ENCODE results near the gene TMEM14A.
"Not testable (repeated sequence)": the region's sequence is repeated elsewhere in the genome, so short reads cannot be mapped to it uniquely, and the experiment has no call there.

Gene TMEM14A

DNA sequence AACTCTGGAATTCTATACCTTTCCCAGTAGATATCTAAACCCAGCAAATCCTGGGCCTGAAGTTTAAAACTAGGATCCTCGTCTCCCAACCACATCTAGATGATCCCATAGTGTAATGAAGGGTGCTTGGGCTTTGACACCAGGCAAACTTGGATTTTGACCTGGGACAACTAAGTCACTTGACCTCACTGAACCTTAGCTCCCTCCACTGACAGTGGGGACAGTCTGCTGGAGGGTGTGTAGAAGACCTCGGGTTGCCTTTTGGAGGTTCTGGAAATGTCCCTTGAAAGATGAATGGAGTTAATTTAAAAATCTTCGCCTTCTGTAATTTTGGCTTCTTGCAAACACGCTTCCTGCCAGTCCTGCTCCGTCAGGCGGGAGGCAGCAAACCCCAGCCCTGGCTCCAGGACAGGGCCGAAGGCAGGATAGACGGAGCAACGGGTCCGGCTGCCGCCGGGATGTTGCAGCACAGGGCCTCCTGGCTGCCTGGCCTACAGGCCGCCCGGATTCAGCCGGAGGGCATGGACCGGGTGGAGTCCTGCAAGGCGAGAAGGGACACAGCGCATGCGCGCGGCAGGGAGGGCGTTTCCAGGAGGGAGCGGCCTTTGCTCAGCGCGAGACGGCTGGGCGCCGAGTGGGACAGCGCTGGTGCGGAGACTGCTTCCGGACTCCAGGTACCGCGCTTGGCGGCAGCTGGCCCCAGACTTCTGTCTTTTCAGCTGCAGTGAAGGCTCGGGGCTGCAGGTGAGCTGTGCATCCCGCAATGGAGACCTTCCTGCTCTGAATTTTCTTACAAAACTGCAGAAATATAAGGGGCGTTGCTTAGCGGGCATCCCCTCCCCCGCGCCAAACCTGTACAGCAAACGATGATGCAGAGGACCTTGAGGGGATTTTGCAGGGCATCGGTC is at the start of gene TMEM14A:
Gene TMEM14A, plus strand, starts transcription at position 612 of the 908 bp plus-strand sequence. CDS start 5,990 bp downstream, outside the sequence.
- DNase-seq (ENCODE audit: low read depth): peak; percentile 98

DNA sequence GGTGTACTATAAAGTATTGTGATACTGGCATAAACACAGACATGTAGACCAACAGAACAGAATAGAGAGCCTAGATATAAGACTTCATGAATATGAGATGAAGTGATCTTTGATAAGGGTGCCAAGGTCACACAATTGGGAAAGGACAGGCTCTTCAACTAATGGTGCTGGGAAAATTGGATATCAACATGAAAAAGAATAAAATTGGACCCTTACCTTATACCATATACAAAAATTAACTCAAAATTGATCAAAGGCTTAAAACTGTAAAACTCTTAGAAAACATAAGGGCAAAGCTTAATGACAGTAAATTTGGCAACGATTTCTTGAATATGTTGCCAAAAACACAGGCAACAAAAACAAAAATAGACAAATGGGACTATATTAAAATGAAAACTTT is 49.3 kb upstream of the TMEM14A start:
- no peak for DNase-seq (ENCODE audit: low read depth)

DNA sequence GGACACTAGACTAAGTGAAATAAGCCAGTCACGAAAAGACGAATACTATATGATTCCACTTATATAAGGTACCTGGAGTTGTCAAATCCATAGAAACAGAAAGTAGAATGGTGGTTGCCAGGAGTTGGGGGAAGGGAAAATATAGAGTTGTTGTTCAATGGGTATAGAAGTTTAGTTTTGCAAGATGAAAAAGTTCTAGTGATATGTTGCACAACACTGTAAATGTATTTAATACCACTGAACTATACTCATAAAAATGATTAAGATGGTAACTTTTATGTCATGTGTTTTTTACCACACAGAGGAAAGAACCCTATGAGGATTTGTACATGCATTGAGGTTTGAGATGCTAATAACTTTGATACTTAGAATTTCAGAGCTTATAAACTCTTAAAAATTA is 48.1 kb upstream of the TMEM14A start:
- no peak for DNase-seq (ENCODE audit: low read depth)

DNA sequence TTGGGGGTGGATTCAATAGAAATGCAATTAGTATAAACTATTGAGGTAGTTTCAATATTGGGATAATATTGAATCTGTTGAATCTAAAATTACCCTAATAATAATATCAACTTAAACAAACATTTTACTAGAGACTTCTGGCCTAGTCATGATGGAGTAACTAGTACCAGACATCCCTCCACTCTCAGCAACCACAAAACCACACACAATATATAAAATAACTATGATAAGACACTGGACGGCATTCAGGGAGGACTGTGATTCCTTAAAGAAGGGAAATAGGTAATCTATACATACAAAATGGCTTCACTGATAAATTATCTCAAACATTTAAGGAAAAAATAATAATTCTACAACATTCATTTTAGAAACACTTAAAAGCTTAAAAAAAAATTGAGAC is 38.9 kb upstream of the TMEM14A start:
- no peak for DNase-seq (ENCODE audit: low read depth)

- DNase-seq (ENCODE audit: low read depth): no peak
These were observed 36.7 kb upstream of the TMEM14A start for GRCh38 chr6:52634211-52634610.

DNA sequence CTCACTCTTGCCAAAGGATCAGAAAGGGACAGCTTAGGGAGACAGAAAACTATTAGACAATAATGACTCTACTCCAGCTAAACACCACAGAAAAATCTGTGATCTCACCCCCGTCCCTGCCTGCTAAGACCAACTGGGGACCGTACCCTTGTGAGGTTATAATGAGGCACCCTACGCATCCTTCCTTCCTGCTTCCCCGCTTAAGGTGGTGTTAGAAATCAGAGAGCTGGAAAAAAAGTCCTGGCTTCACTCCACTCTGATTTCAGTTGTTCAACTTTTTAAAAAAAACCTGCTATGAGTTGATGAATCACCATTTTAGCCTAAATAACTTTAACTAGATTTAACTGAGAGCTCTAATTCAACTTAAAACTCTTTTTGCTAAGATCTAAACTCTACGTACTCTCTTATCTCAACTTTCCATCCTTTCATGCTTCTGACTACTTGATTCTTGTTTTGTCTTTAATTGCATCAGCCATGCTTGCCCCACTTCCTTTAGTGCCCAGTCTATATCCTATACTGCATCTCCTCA is 35.8 kb upstream of the TMEM14A start:
- no peak for DNase-seq (ENCODE audit: low read depth)

GRCh38 chr6:52636830-52637229 is 34.1 kb upstream of the TMEM14A start:
- DNase-seq (ENCODE audit: low read depth): no peak

GRCh38 chr6:52639493-52639892 is 31.4 kb upstream of the TMEM14A start:
- no peak for DNase-seq (ENCODE audit: low read depth)

DNA sequence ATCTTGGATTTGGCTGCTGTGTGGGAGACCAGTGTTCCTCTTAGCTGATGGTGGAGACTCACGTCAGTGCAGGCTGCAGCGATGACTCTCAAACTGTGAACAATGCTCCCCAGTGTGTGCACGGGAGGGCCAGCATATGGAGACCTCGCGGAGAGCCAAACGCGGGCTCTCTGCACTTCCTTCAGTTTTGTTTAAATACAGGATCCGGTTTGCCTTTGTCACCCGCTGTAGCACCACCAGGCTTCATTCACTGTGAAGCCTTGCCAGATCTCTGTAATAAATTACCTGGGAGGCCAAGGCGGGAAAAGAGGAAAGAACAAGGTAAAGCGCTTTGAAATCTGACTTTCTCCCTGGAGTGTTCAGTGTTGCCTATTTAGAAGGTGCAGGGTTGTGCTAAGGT is 30.7 kb upstream of the TMEM14A start:
- DNase-seq (ENCODE audit: low read depth): no peak

- no peak for DNase-seq (ENCODE audit: low read depth)
These were observed 30.0 kb upstream of the TMEM14A start for GRCh38 chr6:52640916-52641315.

- DNase-seq (ENCODE audit: low read depth): no peak
These were observed 29.5 kb upstream of the TMEM14A start for GRCh38 chr6:52641388-52641787.

DNA sequence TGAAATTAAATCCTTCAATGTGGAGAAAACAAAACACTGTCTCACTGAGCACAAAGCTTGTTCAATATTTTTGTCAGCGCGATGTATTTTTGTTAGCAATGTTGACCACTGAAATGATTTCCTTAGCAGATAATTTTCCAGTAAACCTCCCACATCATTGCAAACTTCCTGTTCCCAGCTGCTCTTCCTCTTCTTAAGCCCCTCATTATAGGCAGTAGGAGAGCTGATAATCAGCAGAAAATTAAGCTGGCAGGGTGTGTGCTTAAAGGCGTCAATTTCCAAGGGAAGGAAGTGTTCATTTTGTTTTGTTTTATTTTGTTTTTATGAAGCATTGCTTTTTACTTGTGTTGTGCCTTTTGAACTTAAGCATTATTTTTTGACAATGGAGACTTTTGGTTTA is 29.1 kb upstream of the TMEM14A start:
- DNase-seq (ENCODE audit: low read depth): no peak

GRCh38 chr6:52642368-52642767 is 28.5 kb upstream of the TMEM14A start:
- DNase-seq (ENCODE audit: low read depth): no peak

GRCh38 chr6:52643158-52643557 is 27.8 kb upstream of the TMEM14A start:
- DNase-seq (ENCODE audit: low read depth): no peak

DNA sequence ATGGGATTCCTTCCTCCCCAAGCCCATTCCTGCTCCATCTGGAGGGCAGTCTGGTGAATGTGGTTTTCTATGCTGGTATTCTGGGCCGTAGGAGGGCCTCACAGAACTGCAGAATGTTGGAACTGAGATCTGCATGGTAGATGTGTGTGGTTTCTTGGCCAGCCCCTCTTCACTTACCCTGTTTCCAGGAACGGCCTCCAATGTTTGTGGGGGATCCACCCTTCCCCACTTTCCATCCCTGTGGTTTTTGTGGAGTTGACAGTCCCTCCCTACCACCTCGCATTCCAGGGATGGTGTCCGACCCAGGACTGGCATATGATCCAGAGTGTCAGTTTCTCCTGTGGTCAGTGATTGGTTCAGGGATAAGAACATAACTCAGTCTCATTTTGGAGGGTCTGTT is 26.7 kb upstream of the TMEM14A start:
- no peak for DNase-seq (ENCODE audit: low read depth)

GRCh38 chr6:52645976-52646375 is 24.9 kb upstream of the TMEM14A start:
- no peak for DNase-seq (ENCODE audit: low read depth)

GRCh38 chr6:52647199-52647598 is 23.7 kb upstream of the TMEM14A start:
- no peak for DNase-seq (ENCODE audit: low read depth)

DNA sequence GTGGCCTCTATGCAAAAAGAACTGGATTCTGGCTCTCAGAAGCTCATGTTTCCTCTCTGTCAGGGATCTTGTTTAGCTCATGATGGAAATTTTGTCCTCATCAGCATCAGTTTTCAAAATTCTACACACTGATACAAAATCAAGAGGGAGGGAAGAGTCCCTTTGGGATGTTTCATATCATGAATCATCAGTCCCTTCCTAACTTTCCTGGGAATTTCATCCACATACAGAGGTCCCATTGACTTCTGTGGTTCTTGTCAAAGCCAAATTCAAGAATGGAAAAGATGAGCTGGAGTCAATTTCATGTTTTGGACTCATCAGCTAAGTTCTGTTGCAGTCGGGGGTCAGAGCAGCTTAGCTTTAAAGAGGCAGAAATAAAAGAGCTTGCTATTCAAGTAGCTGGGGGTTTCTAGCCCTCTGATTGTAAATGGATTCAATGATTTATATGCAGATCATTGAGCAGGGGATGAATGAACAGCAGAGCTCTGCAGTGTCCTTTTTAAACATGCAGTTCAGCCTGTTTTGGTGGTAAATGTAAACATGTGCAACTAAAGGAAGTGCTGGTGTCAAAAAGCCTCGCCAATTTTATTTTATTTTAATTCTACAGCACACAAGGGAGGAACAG is 21.3 kb upstream of the TMEM14A start:
- DNase-seq (ENCODE audit: low read depth): no peak

- DNase-seq (ENCODE audit: low read depth): no peak
These were observed 20.0 kb upstream of the TMEM14A start for GRCh38 chr6:52650941-52651340.

DNA sequence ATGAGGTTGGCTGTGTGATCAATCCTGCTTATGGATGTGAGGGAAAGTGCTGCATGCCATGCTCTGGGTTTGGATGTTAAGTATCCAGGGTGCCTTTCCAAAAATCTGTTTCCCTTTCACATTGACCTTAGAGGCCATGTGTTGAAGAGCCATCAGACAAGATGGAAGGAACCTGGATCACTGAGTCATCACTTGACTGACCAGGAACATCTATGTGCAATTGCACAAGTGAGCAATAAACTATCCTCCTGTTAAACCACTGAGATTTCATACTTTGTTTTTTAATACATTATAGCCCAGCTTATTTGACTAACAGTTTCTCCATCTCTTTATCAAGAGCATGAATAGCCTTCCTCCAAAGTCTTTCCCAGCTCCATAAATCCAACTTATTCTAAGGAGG is 17.8 kb upstream of the TMEM14A start:
- no peak for DNase-seq (ENCODE audit: low read depth)

DNA sequence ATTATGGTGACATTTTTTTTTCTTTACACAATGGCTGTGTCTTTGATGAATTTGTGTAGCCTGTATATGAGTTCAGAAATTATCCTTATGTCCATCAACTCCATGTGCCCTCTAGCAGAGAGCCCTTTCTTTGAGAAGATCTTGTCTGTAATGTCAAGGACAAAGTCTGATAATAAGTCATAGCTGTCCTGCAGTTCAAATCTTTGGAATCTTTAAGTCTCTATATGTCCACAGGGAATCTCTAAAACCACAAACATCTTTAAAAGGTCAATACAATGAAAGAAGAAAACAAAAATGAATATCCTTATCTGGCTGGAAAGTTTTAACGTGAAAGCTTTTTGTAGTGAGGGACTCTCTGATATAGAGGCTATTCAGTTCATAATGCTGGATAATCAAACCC is 16.9 kb upstream of the TMEM14A start:
- no peak for DNase-seq (ENCODE audit: low read depth)

DNA sequence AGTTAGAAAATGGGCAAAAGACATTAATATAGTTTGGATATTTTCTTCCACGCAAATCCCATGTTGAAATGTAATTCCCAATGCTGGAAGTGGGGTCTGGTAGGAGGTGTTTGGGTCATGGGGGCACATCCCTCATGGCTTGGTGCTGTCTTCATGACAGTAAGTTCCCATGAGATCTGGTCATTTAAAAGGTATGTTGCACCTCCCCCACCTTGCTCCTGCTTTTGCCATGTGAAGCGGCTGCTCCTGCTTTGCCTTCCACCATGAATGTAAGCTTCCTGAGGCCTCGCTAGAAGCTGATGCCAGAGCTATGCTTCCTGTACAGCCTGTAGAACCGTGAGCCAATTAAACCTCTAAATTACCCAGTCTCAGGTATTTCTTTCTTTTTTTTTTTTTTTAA is 16.3 kb upstream of the TMEM14A start:
- no peak for DNase-seq (ENCODE audit: low read depth)

- not testable (repeated sequence) for DNase-seq (ENCODE audit: low read depth)
These were observed 15.0 kb upstream of the TMEM14A start for GRCh38 chr6:52655941-52656340.

Data from HS-27A (cell line).